ENCODE data around the gene CAMTA1. TPM values are rescaled to one million over a fixed set of nuclear protein-coding genes. Genes with fewer than 3 reads are reported as not detected.
A peak's percentile ranks its signal among the peaks of the same experiment; 100 is the strongest.
"Not testable (repeated sequence)": the region's sequence is repeated elsewhere in the genome, so short reads cannot be mapped to it uniquely, and the experiment has no call there.

The CAMTA1 gene
- total RNA-seq, 1 donor = 19.9 TPM

GRCh38 chr1:7681401-7681800 is 896.1 kb downstream of the CAMTA1 start:
- no peak for DNase-seq (ENCODE audit: low read depth in 2 of 3, low spot score in 2 of 3)

GRCh38 chr1:7683521-7683920 is 898.3 kb downstream of the CAMTA1 start:
- no peak for DNase-seq (ENCODE audit: low read depth in 2 of 3, low spot score in 2 of 3)

GRCh38 chr1:7684132-7684531 is 898.9 kb downstream of the CAMTA1 start:
- no peak for DNase-seq (ENCODE audit: low read depth in 2 of 3, low spot score in 2 of 3)

GRCh38 chr1:7684861-7685635 is 899.8 kb downstream of the CAMTA1 start:
- no peak for DNase-seq (ENCODE audit: low read depth in 2 of 3, low spot score in 2 of 3)

- no peak for DNase-seq (ENCODE audit: low read depth in 2 of 3, low spot score in 2 of 3)
Observed at GRCh38 chr1:7686301-7686850, 901.1 kb downstream of the CAMTA1 start.

GRCh38 chr1:7687411-7687810 is 902.2 kb downstream of the CAMTA1 start:
- no peak for DNase-seq (ENCODE audit: low read depth in 2 of 3, low spot score in 2 of 3)

- no peak for DNase-seq (ENCODE audit: low read depth in 2 of 3, low spot score in 2 of 3)
Observed at GRCh38 chr1:7688659-7689058, 903.4 kb downstream of the CAMTA1 start.

GRCh38 chr1:7689307-7689706 is 904.1 kb downstream of the CAMTA1 start:
- not testable (repeated sequence) for DNase-seq (ENCODE audit: low read depth in 2 of 3, low spot score in 2 of 3)

- DNase-seq (ENCODE audit: low read depth in 2 of 3, low spot score in 2 of 3) = no peak
Observed at GRCh38 chr1:7690076-7690475, 904.8 kb downstream of the CAMTA1 start.

- DNase-seq (ENCODE audit: low read depth in 2 of 3, low spot score in 2 of 3) = no peak
Observed at GRCh38 chr1:7690496-7691182, 905.4 kb downstream of the CAMTA1 start.

GRCh38 chr1:7691576-7691975 is 906.3 kb downstream of the CAMTA1 start:
- DNase-seq (ENCODE audit: low read depth in 2 of 3, low spot score in 2 of 3) = no peak

- no peak for DNase-seq (ENCODE audit: low read depth in 2 of 3, low spot score in 2 of 3)
Observed at GRCh38 chr1:7692005-7692404, 906.8 kb downstream of the CAMTA1 start.

GRCh38 chr1:7693037-7693436 is 907.8 kb downstream of the CAMTA1 start:
- not testable (repeated sequence) for DNase-seq (ENCODE audit: low read depth in 2 of 3, low spot score in 2 of 3)

- DNase-seq (ENCODE audit: low read depth in 2 of 3, low spot score in 2 of 3) = no peak
Observed at GRCh38 chr1:7693662-7694061, 908.4 kb downstream of the CAMTA1 start.

- no peak for DNase-seq (ENCODE audit: low read depth in 2 of 3, low spot score in 2 of 3)
Observed at GRCh38 chr1:7694600-7695496, 909.6 kb downstream of the CAMTA1 start.

- DNase-seq (ENCODE audit: low read depth in 2 of 3, low spot score in 2 of 3) = no peak
Observed at GRCh38 chr1:7695497-7696117, 910.4 kb downstream of the CAMTA1 start.

GRCh38 chr1:7698641-7699040 is 913.4 kb downstream of the CAMTA1 start:
- no peak for DNase-seq (ENCODE audit: low read depth in 2 of 3, low spot score in 2 of 3)

- DNase-seq (ENCODE audit: low read depth in 2 of 3, low spot score in 2 of 3) = peak in 1 of 3 donors; percentile 14
Observed at GRCh38 chr1:7702365-7702764, 917.1 kb downstream of the CAMTA1 start.

GRCh38 chr1:7703321-7704213 is 918.3 kb downstream of the CAMTA1 start:
- DNase-seq (ENCODE audit: low read depth in 2 of 3, low spot score in 2 of 3) = peak in 2 of 3 donors; percentile 34 to 52
